ENCODE results near the gene NOD1.
"Not testable (repeated sequence)": the region's sequence is repeated elsewhere in the genome, so short reads cannot be mapped to it uniquely, and the experiment has no call there.

NOD1 gene

DNA sequence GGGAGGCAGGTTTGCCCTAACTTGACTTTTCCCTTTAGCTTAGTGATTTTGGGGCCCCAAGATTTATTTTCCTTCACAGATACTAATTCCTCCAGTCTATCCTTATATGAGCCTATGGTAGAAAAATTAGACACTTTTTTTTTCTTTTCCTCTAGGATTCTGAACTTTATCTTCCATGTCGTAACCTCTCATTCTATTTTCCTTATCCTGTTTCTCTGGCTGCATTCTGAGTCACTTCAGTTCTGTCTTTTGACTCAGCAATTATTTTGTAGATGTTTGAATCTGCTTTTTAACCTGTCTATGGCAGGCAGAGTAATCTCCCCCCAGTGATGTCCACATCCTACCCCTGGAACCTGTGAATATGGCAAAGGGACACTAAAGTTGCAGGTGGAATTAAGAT lies 7.1 kb upstream of the NOD1 start (continued):
- TF ChIP-seq, protein P1, sequence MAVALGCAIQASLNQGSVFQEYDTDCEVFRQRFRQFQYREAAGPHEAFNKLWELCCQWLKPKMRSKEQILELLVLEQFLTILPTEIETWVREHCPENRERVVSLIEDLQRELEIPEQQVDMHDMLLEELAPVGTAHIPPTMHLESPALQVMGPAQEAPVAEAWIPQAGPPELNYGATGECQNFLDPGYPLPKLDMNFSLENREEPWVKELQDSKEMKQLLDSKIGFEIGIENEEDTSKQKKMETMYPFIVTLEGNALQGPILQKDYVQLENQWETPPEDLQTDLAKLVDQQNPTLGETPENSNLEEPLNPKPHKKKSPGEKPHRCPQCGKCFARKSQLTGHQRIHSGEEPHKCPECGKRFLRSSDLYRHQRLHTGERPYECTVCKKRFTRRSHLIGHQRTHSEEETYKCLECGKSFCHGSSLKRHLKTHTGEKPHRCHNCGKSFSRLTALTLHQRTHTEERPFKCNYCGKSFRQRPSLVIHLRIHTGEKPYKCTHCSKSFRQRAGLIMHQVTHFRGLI (tag by site-specific recombination; IDR thresholded peaks at IDR 0.05): no peak
- TF ChIP-seq ZNF571 (tag by site-specific recombination; IDR thresholded peaks at IDR 0.05): no peak
- TF ChIP-seq ZNF37A (tag by site-specific recombination; IDR thresholded peaks at IDR 0.05): no peak
- TF ChIP-seq, protein P2, sequence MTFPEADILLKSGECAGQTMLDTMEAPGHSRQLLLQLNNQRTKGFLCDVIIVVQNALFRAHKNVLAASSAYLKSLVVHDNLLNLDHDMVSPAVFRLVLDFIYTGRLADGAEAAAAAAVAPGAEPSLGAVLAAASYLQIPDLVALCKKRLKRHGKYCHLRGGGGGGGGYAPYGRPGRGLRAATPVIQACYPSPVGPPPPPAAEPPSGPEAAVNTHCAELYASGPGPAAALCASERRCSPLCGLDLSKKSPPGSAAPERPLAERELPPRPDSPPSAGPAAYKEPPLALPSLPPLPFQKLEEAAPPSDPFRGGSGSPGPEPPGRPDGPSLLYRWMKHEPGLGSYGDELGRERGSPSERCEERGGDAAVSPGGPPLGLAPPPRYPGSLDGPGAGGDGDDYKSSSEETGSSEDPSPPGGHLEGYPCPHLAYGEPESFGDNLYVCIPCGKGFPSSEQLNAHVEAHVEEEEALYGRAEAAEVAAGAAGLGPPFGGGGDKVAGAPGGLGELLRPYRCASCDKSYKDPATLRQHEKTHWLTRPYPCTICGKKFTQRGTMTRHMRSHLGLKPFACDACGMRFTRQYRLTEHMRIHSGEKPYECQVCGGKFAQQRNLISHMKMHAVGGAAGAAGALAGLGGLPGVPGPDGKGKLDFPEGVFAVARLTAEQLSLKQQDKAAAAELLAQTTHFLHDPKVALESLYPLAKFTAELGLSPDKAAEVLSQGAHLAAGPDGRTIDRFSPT (tag by site-specific recombination; IDR thresholded peaks at IDR 0.05): no peak

DNA sequence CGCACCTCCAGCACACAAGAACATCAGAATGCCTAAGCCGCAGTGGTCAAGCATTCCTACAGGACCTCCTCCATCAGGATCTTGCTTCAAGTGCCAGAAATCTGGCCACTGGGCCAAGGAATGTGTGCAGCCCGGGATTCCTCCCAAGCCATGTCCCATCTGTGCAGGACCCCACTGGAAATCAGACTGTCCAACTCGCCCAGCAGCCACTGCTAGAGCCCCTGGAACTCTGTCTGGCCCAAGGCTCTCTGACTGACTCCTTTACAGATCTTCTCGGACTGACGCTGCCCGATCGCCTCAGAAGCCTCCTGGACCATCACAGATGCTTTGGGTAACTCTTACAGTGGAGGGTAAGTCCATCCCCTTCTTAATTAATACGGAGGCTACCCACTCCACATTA lies 2.8 kb upstream of the NOD1 start:
- H3K36me3 ChIP-seq (ENCODE audit: control insufficient read depth in 2 of 2, insufficient read depth in 1 of 2, low read length in 2 of 2); CTCF ChIA-PET; POLR2A ChIA-PET: not testable (repeated sequence)

DNA sequence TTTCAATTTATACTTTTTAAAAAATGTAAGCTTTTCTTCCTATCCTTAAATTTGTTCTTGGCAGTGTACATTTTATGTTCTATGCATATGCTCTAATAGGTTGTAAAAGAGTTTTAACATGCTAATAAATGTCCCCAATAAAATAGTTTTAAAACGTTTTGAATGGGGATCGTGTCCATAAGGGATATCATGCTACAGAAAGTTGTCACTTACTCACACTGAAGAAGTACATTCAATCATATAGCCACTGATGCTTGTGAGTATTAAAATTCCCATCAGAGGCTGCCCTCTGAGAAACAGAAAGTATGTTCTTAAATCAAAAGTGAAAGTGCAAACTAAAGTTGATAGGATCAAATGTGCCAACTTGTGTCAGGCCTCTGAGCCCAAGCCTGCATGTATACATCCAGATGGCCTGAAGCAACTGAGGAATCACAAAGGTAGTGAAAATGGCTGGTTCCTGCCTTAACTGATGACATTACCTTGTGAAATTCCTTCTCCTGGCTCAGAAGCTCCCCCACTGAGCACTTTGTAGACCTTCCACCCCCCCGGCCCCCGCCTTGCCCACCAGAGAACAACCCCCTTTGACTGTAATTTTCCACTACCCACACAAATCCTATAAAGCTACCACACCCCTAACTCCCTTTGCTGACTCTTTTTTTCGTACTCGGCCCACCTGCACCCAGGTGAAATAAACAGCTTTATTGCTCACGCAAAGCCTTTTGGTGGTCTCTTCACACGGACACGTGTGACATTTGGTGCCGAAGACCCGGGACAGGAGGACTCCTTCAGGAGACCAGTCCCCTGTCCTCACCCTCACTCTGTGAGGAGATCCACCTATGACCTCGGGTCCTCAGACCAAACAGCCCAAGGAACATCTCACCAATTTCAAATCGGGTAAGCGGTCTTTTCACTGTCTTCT lies 877 bp upstream of the NOD1 start:
- no peak overlapping the region for H3K4me3 ChIP-seq (ENCODE audit: low read depth, low read length)
- H3K9me3 ChIP-seq (ENCODE audit: control insufficient read depth, insufficient read depth, low read depth, low read length): no peaks in the 10 kb centered on the region
- POLR2A ChIA-PET: interaction anchor here (2.6 kb wide), 1 partner anchor 10 kb away, joined by 17 read pairs; no protein-coding TSS in a partner anchor
- H3K4me1 ChIP-seq (ENCODE audit: control insufficient read depth, insufficient read depth, low read length): no peaks in the 10 kb centered on the region
- no peak overlapping the region for H3K27ac ChIP-seq (ENCODE audit: extremely low read depth, low read depth, low read length)
- CTCF ChIA-PET: interaction anchor here (1.0 to 2.0 kb wide), 2 partner anchors 10 to 31 kb away, joined by 5 to 9 read pairs; no protein-coding TSS in a partner anchor
- peaks cover 0 to 4% of the 10 kb centered on the region in 2 experiments; a peak in 1 of 3 replicates for H3K36me3 ChIP-seq (ENCODE audit: control insufficient read depth in 2 of 2, insufficient read depth in 1 of 2, low read length in 2 of 2)
- TF ChIP-seq ZNF561 (tag by site-specific recombination; IDR thresholded peaks at IDR 0.05; ENCODE audit: borderline replicate concordance) (no peak), GLIS1 (tag by site-specific recombination; IDR thresholded peaks at IDR 0.05) (0 out of 2 replicates have a peak, but pooled peaks have one; percentile 6), ZNF626 (tag by site-specific recombination; IDR thresholded peaks at IDR 0.05) (no peak), ZNF2 (tag by site-specific recombination; IDR thresholded peaks at IDR 0.05) (no peak), KLF16 (tag by site-specific recombination; IDR thresholded peaks at IDR 0.05) (no peak), HOXD13 (CRISPR knock-in tag; IDR thresholded peaks at IDR 0.05; ENCODE audit: borderline replicate concordance) (no peak), PRDM1 (tag by site-specific recombination; IDR thresholded peaks at IDR 0.05) (peak; percentile 67; the same call in 1 of the 2 replicates), ZNF664 (tag by site-specific recombination; IDR thresholded peaks at IDR 0.05) (no peak), ZNF133 (tag by site-specific recombination; IDR thresholded peaks at IDR 0.05) (no peak)
- TF ChIP-seq, protein P3, sequence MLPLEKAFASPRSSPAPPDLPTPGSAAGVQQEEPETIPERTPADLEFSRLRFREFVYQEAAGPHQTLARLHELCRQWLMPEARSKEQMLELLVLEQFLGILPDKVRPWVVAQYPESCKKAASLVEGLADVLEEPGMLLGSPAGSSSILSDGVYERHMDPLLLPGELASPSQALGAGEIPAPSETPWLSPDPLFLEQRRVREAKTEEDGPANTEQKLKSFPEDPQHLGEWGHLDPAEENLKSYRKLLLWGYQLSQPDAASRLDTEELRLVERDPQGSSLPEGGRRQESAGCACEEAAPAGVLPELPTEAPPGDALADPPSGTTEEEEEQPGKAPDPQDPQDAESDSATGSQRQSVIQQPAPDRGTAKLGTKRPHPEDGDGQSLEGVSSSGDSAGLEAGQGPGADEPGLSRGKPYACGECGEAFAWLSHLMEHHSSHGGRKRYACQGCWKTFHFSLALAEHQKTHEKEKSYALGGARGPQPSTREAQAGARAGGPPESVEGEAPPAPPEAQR (tag by site-specific recombination; IDR thresholded peaks at IDR 0.05): no peak
- TF ChIP-seq, protein P4, sequence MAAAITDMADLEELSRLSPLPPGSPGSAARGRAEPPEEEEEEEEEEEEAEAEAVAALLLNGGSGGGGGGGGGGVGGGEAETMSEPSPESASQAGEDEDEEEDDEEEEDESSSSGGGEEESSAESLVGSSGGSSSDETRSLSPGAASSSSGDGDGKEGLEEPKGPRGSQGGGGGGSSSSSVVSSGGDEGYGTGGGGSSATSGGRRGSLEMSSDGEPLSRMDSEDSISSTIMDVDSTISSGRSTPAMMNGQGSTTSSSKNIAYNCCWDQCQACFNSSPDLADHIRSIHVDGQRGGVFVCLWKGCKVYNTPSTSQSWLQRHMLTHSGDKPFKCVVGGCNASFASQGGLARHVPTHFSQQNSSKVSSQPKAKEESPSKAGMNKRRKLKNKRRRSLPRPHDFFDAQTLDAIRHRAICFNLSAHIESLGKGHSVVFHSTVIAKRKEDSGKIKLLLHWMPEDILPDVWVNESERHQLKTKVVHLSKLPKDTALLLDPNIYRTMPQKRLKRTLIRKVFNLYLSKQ (tag by site-specific recombination; IDR thresholded peaks at IDR 0.05; ENCODE audit: borderline replicate concordance): no peak
- TF ChIP-seq, protein P5, sequence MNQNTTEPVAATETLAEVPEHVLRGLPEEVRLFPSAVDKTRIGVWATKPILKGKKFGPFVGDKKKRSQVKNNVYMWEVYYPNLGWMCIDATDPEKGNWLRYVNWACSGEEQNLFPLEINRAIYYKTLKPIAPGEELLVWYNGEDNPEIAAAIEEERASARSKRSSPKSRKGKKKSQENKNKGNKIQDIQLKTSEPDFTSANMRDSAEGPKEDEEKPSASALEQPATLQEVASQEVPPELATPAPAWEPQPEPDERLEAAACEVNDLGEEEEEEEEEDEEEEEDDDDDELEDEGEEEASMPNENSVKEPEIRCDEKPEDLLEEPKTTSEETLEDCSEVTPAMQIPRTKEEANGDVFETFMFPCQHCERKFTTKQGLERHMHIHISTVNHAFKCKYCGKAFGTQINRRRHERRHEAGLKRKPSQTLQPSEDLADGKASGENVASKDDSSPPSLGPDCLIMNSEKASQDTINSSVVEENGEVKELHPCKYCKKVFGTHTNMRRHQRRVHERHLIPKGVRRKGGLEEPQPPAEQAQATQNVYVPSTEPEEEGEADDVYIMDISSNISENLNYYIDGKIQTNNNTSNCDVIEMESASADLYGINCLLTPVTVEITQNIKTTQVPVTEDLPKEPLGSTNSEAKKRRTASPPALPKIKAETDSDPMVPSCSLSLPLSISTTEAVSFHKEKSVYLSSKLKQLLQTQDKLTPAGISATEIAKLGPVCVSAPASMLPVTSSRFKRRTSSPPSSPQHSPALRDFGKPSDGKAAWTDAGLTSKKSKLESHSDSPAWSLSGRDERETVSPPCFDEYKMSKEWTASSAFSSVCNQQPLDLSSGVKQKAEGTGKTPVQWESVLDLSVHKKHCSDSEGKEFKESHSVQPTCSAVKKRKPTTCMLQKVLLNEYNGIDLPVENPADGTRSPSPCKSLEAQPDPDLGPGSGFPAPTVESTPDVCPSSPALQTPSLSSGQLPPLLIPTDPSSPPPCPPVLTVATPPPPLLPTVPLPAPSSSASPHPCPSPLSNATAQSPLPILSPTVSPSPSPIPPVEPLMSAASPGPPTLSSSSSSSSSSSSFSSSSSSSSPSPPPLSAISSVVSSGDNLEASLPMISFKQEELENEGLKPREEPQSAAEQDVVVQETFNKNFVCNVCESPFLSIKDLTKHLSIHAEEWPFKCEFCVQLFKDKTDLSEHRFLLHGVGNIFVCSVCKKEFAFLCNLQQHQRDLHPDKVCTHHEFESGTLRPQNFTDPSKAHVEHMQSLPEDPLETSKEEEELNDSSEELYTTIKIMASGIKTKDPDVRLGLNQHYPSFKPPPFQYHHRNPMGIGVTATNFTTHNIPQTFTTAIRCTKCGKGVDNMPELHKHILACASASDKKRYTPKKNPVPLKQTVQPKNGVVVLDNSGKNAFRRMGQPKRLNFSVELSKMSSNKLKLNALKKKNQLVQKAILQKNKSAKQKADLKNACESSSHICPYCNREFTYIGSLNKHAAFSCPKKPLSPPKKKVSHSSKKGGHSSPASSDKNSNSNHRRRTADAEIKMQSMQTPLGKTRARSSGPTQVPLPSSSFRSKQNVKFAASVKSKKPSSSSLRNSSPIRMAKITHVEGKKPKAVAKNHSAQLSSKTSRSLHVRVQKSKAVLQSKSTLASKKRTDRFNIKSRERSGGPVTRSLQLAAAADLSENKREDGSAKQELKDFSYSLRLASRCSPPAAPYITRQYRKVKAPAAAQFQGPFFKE (tag by site-specific recombination; IDR thresholded peaks at IDR 0.05; ENCODE audit: borderline replicate concordance): no peak
- TF ChIP-seq, protein P6, sequence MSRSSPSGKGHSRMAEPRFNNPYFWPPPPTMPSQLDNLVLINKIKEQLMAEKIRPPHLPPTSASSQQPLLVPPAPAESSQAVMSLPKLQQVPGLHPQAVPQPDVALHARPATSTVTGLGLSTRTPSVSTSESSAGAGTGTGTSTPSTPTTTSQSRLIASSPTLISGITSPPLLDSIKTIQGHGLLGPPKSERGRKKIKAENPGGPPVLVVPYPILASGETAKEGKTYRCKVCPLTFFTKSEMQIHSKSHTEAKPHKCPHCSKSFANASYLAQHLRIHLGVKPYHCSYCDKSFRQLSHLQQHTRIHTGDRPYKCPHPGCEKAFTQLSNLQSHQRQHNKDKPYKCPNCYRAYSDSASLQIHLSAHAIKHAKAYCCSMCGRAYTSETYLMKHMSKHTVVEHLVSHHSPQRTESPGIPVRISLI (tag by site-specific recombination; IDR thresholded peaks at IDR 0.05): no peak

More for the DNA sequence above, 2.8 kb upstream of the NOD1 start:
- H3K27ac ChIP-seq (ENCODE audit: extremely low read depth, low read depth, low read length); H3K4me1 ChIP-seq (ENCODE audit: control insufficient read depth, insufficient read depth, low read length); H3K9me3 ChIP-seq (ENCODE audit: control insufficient read depth, insufficient read depth, low read depth, low read length); H3K4me3 ChIP-seq (ENCODE audit: low read depth, low read length): not testable (repeated sequence)

Measured in HEK293 (cell line).